HCT116 (cell line): ENCODE data around the gene RABEPK.

ENCODE experiments used
- EZH2phosphoT487 ChIP-seq: fragments of 200-600 bp; IDR thresholded peaks from 2 replicates; pipeline ENCODE4 v1.6.1; 2018; ENCODE audit warnings: antibody characterized with exemption, borderline replicate concordance
- POLR2A ChIP-seq: IDR thresholded peaks from 2 replicates; pipeline ENCODE4 v1.7.0; 2011; ENCODE audit warnings: borderline replicate concordance; ENCODE audit not compliant: insufficient read depth, insufficient read length; ENCODE audit errors: extremely low read depth
- TCF7L2 ChIP-seq: IDR thresholded peaks from 2 replicates; pipeline ENCODE4 v1.7.0; 2011; ENCODE audit warnings: borderline replicate concordance, inconsistent platforms; ENCODE audit not compliant: insufficient read depth, insufficient read length; ENCODE audit errors: extremely low read depth
- TF ChIP-seq, protein P1 (sequence below): IDR thresholded peaks from 2 replicates; pipeline ENCODE4 v1.6.1; 2012

- TF ChIP-seq, protein P1, sequence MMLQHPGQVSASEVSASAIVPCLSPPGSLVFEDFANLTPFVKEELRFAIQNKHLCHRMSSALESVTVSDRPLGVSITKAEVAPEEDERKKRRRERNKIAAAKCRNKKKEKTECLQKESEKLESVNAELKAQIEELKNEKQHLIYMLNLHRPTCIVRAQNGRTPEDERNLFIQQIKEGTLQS = no peak
- TF ChIP-seq EZH2phosphoT487 (no peak), POLR2A (no peak), TCF7L2 (no peak)
These were observed 68.7 kb downstream of the RABEPK start for GRCh38 chr9:125269014-125269397.
